ENCODE measurements around the gene RHOG. TPM values are rescaled to one million over a fixed set of nuclear protein-coding genes. Genes with fewer than 3 reads are reported as not detected.

Gene RHOG
- 37.4 and 62.5 TPM in 2 replicates for total RNA-seq (2014; rRNA removed; shearing (Covaris generic))

DNA sequence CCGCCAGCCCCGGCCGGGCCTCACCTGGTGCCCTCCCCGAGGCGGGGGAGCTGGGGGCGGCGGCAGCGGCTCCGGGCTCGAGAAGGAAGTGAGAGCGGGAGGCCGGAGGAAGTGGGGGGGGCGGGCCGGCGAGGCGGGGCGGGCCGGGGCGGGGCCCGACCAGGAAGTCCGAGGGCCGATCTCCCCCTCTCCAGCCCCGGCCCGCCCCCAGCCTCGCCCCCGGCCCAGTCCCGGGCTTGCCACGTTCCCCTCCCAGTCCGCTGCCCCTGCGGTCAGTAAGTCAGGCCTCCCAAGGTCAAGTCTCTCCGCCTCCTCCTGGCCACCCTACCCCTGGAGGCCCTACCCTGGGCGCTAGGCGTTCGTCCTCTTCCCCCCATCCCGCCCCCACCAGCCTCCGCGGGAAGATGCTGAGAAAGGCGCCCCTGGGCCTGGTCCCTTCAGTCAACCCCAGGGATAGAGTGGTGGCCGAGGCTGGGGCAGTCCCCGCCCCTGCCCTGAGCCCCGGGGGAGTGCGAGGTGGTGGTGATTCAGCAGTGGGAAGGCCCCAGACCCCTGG is at the start of gene RHOG:
Gene RHOG, minus strand, starts transcription at position 90 of the 556 bp plus-strand sequence. CDS start 12,821 bp downstream, outside the sequence.
- DNase-seq (ENCODE audit: low spot score): peak; percentile 77

DNA sequence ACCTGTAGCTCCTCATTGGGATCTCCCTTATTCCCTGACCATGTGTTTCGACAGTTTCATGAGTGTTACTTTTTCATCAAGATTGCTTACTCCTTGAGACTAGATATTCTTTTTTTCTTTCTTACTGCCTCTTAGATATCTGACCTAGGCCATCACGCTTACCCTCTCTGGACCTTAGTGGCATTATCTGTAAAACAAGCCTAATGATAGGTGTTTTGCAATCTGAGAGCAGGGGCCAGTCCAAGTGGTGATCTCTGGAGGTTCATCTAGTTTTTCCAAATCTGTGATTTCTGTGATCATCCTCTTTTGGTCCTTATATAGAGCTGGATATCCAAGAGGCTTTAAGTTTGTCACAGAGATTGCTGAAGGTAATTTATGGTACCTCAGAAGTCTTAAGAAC is 49.3 kb upstream of the RHOG start:
- no peak for DNase-seq (ENCODE audit: low spot score)

DNA sequence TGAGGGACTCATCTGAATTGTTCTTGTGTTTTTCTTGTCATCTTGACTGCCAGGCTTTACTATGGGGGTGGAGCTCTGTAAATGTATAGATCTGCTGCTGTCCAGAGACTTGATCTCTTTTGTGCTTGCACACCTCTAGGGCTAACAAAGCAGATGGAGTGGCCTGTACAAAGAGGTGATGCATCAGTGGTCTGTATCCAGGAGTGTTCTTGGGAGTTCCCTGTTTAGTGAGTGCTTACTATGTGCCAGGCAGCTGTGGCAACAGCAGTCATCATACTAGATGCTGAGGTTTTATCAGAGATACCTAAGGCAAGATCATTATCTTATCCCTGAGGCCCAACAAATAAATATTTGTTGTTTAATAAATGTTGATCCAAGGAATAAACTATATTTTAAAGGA is 48.1 kb upstream of the RHOG start:
- no peak for DNase-seq (ENCODE audit: low spot score)

DNA sequence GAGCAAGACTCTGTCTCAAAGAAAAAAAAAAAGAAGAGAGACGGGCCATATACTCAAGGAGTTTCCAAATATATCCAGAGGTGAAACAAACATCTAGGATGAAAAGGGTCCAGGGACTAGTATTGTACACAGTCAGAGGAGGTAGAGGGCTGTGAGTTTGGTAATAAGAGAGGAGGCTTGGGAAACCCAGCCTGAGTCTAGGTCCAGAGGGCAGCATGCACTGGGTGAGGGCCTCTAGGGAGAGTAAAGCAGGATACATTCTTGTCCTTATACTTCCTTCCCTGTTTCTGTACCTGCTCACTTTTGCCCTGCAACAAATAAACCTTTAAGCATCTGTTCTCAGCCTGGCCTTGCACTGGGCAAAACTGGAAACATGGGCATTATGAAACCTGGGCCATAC is 46.2 kb upstream of the RHOG start:
- no peak for DNase-seq (ENCODE audit: low spot score)

DNA sequence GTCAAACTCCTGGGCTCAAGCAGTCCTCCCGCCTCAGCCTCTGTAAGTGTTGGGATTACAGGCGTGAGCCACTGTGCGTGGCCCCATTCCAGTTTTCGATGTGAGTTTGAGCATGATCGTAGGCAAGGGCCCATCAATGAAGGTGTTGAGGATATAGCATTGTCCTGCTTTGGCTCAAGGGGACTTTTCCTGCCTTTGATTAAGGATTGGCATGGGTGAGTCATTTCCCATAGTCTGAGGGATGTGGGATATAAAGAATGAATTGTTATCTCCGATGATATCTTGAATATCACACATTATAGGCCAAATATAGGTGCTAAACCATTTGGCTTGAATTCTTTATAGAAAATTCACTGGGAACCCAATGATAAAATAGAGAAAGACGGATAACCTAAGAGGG is 45.1 kb upstream of the RHOG start:
- no peak for DNase-seq (ENCODE audit: low spot score)

DNA sequence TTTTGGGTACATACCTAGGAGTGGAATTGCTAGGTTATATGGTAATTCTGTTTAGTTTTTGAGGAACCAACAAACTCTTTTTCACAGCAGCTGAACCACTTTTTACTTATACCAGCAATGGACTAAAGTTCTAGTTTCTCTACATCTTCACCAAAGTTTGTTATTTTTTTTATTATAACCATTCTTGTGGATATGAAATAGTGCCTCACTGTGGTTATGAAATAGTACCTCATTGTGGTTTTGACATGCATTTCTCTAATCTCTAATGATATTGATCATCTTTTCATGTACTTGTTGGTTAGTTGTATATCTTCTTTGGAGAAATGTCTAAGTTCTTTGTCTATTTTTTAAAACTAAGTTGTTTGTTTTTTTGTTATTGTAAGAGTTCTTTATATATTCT is 41.9 kb upstream of the RHOG start:
- DNase-seq (ENCODE audit: low spot score): no peak

DNA sequence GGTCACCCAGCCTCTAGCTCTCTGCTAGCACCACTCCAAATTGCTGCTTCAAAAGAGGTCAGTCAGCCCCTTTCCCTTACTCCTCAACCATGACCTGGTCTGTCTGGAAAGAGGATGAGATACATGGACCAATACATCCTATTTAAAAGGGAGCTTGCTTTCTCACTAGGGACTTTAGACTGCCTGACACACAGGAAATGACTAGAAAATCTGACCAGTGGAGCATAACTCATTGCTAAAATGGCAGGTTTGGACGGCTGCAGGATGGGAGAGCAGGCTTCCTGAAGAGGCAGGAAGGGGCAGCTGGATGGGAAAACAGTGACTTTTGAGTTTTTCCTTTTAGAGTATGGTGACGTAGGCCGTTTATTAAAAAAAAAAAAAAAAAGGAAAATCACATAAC is 40.0 kb upstream of the RHOG start:
- DNase-seq (ENCODE audit: low spot score): no peak

DNA sequence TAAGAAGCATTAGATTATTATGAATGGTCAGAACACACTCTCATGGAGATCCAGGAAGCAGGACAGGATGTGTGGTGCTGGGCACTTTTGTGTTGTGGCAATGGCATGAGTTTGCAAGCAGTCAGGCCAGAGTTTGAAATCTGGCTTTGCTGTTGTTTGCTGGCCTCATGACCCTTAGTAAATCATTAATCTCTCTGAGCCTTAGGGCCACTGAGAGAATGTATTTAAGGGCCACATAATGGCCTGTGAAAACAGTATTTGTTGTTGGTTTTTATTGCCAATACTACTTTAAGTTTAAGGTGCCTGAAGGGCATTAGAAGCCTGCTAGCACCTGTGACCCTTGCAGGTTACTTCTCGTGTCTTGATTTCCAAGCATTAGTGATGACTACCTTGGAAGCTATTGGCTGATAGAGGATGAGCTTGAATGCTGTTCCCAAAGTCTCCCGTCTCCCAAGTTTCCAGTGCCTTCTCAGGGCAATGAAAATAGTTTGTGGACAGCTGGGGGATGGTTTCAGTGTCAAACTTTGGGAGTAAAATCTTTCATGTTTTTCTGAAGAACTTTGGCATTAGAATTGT is 39.3 kb upstream of the RHOG start:
- DNase-seq (ENCODE audit: low spot score): no peak

DNA sequence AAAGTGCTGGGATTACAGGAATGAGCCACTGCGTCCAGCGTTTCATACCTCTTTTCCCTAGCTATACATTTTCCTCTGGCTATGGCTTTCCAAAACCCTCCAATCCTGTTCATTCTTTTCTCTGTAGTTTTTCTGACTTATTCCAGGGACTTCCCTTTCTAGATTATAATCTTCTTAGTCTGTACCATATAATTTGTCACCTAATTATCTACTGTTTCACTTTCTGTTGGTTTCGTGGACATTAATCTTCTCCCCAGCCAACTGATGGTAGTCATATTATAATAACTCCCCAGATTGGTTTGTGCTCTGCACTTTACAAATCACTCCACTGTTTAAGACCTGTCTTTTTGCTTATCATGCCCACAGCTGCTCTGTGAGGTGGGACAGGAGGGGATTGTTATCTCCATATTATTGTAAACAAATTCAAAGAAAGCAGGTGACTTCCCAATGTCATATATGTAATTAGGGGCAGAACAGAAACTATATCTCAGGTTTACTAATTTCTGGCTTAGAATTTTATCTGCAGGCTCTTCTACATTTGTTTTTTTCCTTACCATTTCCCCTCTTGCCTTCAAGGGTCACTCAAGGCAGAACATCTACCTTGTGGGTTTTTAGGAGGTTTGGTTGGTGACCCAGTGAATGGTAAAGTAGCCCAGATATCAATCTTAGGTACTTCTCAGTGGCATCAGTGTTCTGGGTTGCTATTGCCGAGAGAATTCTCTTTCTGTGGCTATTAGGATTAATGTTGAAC is 38.6 kb upstream of the RHOG start:
- no peak for DNase-seq (ENCODE audit: low spot score)

DNA sequence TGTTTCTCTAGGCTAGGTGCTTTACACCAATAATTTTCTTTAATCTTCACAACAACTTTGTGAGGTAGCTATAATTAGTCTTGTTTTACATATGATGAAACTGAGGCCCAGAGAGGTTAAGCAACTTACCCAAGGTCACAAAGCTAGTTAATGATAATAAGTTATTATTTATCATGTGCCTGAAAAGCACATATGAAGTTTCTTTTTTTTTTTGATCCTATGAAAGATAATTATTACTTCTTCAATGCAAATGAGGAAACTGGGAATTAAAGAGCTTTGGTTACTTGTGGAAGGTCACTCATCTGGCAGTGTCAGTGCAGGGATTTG is 37.5 kb upstream of the RHOG start:
- DNase-seq (ENCODE audit: low spot score): no peak

DNA sequence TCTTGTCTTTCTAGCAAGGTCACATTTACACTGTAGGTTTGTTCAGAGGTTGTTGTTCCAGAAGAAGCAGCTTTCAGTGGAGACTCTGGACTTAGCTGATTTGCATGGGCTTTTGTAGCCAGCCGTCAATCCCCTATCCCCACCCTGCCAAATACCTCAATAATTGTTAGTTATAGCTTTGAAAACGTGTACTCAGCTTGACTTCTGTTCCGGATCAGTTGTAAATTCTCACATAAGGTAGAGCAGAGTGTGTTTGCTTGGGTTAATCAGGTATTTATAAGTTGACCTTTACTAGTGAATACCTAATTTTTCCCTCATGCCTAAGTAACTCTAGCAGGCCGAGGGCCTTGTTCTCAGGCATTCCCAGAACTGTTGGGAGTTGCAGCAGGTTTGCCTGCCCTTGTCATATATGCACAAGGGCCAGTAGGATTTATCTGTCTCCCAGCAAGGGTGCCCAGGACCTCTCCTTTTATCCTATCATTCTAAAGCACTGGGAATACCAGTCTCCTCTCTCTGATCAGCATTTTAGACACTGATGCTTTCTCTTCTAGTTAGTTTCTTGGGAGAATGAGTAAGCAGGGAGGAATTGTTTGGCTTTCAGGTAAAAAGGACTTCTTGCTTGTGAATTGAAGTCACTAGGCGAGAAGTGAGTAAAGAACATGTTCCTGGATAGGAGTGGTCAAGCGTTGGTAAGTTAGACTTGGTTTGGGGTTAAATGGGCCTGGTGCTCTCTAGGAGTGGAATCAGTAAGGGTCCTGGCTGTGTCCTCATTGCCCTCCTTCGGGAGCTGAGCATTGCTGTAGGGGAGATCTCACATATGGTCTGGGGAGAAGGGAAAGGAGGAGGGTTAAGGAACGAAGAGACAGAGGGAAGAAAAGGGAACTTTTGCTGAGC is 36.9 kb upstream of the RHOG start:
- DNase-seq (ENCODE audit: low spot score): no peak

DNA sequence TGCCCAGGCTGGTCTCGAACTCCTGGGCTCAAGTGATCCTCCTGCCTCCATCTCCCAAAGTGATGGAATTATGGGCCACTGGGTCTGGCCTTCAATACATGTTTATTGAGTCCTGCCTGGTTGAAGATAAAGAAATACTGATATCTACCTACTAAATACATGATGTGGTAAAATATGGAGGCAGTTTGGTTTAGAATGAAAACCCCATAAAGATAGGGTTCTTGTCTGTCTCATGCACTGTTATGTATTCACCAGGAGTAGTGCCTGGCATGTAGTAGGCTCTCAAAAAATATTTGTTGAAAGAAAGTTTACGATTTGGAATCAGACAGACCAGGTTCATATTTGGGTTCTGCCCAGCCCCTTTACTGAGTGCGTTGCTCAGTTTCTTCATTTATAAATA is 35.9 kb upstream of the RHOG start:
- DNase-seq (ENCODE audit: low spot score): no peak

DNA sequence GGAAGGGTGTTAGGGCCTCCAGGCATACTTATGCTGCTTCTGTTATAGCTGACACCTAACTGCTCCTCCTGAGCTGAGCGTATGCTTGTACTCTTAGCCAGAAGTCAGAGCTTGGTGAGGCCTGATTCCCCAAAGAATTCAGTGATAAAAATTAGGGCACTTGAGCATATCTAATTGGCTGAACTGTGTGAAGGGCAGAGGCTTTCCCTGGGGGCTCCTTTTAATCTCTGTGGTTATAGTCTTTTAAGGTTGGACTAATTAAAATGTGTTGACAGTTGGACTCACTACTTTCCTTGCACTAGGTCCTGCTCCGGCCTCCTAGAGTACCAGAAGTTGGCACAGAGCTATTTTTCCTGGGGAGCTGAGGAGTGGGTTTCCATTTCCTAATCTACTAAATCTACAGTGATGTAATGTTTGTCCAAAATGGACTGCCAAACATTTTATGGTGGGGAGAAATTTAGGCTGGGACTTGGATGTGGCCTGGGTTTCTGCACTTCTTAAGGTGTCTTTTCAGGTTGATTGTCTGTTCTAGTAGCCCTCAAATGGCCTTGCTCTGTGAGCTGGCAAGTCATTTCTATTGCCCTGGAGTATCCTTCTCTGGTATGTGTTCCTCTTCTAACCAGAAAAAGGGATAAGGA is 33.1 kb upstream of the RHOG start:
- DNase-seq (ENCODE audit: low spot score): no peak

DNA sequence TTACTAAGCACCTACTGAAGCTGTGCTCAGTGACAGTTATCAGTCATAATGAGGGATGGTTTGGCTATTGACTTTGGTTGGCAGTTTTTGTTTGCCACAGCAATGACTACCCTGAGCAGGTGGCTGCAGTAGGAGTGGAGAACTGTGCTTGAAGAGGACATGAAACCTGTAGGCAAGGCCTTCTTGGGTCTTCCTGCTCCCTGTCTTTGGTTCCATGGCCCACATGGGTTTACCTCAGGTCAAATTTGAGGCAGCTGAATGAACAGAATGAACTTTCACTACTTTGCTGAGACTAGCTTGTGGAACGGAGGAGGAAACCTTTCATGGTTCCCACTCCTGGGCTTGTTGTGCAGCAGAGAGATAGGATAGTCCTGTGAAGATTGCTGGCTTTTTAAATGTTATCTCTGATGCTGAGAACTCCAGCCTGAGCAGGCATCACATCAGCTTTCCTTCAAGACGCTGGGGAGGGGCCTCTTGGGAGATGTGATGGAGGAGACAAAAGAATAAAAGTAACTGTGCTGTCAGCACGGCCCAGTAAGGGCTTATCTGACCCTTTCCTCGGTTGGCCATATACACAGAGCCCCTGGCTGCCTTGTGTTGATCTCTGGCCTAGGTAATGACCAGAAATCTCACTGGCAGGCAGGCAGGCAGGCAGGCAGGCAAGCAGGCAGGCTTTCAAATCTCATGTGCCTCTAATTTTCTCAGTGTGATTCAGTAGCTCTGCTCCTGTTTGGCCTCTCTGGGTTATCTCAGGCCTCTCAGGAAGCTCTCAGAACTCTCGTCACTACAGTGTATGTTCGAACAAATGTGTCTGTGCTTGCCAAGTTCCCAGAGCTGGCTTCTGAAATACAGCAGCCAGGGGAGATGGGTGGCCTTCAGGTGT is 26.7 kb upstream of the RHOG start:
- no peak for DNase-seq (ENCODE audit: low spot score)

DNA sequence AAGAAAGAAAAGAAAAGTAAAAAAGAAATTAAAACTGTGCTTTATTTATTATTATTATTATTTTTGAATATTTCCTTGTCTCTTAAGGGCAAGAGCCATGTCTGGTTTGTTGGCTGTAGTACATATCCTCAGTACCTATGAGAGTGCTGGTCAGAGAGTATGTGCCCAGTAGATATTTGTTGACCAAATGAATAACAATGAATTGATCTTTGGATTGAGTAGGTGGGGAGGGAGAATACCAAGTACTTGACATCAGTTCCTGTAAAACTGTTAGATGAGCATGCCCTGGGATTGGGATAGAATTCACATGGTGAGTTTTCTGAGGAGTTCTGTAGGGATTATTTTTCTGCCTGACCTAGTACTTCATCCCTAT is 26.1 kb upstream of the RHOG start:
- no peak for DNase-seq (ENCODE audit: low spot score)

DNA sequence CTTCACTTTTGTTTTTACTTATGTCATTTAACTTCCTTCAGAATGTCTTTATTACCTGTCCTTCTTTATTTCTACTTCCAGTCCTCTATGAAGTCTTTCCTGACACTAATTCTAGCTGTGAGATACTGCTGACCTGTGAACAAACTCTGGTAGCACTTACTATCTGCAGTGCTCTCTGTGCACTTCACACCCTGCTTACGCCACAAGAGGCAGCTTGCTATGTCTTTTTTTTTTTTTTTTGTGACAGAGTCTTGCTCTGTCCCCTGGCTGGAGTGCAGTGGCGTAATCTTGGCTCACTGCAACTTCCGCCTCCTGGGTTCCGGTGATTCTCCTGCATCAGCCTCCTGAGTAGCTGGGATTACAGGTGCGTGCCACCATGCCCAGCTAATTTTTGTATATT is 25.4 kb upstream of the RHOG start:
- DNase-seq (ENCODE audit: low spot score): peak; percentile 27

DNA sequence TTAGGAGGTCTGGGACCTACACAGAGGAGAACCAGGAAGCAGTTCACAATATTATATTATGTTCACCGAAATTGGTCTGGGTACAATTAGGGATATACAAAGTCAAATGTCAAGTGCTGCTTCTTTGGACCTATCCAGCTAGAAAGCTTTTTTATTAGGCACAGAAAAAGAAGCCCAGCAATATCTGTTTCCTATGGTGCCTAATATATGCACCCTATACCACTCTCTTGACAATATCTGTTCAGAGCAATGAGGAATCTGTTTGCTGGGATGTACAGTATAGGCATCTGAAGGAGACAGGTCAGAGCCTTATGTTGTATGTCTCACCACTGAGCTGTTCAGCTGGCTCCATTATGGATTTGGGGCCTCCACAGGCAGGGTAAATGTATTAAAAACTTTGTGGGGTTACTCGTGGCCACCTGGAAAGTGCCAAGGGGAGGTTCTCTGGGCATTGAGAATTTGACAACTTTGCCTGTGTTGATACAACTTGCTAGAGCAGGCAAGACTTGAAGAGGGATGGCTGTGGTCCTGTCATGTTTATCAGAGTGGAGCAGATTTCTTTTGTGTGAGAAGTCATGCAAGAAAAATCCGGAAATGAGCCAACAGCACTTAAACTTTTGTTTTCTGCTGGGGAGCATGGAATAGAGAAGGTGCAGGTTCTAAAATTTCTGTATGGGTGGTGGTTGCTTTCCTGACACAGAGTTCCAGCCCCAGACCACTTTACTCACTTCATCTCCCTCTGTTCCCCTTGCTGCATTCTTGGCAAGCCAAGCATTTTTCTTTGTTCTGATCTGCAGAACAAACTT is 24.8 kb upstream of the RHOG start:
- peak; percentile 56 for DNase-seq (ENCODE audit: low spot score)

DNA sequence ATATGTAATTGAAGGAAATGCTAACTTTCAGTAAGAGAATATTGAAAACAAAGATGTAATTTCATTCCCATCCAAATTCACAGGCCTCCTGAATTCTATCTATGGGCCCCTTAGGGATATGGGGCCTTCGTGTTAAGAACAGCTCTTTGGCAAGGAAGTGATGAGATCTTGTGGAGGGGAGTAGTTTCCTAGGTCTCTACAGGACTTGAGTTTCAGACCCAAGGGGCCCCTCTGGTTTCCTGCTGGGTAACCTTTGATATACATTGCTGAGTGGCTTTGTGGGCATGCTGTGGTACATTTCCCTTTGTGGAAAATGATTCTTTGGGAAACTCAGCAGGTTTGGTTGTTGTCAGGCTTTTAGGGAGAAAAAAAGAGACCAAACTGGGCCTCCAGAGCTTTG is 20.9 kb upstream of the RHOG start:
- peak; percentile 28 for DNase-seq (ENCODE audit: low spot score)

DNA sequence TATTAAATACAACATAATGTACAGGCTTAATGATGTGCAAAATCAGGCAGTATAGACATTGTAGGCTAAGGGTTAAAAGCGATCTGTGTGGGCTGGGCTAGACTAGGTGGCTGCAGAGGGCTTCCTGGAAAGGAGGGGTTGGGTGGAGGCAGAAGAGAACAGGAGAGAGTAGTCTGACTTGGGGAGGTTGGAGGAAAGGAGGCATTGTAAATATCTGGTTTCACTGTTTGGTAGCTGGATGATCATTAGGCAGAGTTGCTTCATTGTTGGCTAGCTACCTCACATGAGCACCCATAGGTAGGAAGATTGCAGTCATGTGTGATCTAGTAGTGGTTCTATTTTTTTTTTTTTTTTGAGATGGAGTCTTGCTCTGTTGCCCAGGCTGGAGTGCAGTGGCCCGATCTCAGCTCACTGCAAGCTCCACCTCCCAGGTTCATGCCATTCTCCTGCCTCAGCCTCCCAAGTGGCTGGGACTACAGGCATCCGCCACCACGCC is 20.2 kb upstream of the RHOG start:
- DNase-seq (ENCODE audit: low spot score): peak; percentile 40

DNA sequence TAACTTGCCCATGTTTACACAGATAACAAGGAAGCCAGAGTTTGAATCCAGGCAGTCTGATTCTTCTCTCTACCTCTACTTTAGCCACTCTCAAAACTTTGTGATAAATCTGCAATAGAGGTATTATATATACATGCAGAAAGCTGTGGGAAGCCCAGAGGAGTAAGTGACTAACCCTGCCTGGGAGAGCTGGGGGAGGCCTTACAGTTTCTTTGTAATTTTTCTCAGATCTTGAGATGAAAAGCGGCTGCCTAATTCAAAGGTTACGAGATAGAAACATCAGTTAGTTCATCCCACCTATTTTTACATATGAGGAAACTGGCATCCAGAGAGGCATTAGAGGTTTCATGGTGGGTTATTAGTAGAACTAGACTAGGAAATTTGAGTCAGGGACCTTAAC is 19.6 kb upstream of the RHOG start:
- no peak for DNase-seq (ENCODE audit: low spot score)
